Breast epithelium (tissue), 3 donors: ENCODE data around the gene BFSP1.

ENCODE experiments used
- POLR2AphosphoS5 ChIP-seq, 3 donors: sonication (generic); formaldehyde crosslinking; IDR thresholded peaks; one replicate each; pipeline ENCODE4 v1.6.1; 2017; ENCODE audit warnings: antibody characterized with exemption in 3 of 3
- TF ChIP-seq, protein P1 (sequence below), 3 donors: fragments of 450-650 bp; IDR thresholded peaks; one replicate each; pipeline ENCODE4 v1.5.1; 2016 to 2017; ENCODE audit warnings: antibody characterized with exemption in 3 of 3, mild to moderate bottlenecking in 3 of 3, moderate library complexity in 3 of 3

DNA sequence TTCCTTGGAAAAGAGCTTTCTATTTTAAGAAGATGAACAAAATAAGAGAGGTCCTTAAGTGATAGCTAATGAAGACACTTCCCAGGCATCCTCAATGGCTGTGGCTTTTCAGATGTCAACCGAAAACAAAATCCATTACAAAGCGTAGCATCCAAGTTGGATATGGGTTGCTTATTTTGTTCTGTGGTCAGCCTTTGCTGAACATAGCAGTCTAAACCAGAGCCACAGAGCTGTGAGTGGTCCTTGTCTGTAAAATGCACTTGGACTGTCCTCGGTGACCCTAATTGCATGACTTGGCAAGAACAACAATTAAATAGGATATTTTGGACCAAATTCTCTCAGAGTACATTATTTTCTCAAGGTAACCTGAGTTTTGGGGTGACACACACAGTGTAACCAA lies 10.4 kb upstream of the BFSP1 start:
- TF ChIP-seq, protein P1, sequence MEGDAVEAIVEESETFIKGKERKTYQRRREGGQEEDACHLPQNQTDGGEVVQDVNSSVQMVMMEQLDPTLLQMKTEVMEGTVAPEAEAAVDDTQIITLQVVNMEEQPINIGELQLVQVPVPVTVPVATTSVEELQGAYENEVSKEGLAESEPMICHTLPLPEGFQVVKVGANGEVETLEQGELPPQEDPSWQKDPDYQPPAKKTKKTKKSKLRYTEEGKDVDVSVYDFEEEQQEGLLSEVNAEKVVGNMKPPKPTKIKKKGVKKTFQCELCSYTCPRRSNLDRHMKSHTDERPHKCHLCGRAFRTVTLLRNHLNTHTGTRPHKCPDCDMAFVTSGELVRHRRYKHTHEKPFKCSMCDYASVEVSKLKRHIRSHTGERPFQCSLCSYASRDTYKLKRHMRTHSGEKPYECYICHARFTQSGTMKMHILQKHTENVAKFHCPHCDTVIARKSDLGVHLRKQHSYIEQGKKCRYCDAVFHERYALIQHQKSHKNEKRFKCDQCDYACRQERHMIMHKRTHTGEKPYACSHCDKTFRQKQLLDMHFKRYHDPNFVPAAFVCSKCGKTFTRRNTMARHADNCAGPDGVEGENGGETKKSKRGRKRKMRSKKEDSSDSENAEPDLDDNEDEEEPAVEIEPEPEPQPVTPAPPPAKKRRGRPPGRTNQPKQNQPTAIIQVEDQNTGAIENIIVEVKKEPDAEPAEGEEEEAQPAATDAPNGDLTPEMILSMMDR (IDR thresholded peaks at IDR 0.05) = no peak
- TF ChIP-seq POLR2AphosphoS5 (IDR thresholded peaks at IDR 0.05) = no peak
